NCI-H1694 treated with DMSO at 0.1 percent for 48 hours (cell line): ENCODE results near the gene CSNK1G3.
"Not testable (repeated sequence)": the region's sequence is repeated elsewhere in the genome, so short reads cannot be mapped to it uniquely, and the experiment has no call there.

Experiments used
- DNase-seq: peaks from one replicate; lab custom pipeline; 2025; lab: John Stamatoyannopoulos, UW

CSNK1G3 gene

DNA sequence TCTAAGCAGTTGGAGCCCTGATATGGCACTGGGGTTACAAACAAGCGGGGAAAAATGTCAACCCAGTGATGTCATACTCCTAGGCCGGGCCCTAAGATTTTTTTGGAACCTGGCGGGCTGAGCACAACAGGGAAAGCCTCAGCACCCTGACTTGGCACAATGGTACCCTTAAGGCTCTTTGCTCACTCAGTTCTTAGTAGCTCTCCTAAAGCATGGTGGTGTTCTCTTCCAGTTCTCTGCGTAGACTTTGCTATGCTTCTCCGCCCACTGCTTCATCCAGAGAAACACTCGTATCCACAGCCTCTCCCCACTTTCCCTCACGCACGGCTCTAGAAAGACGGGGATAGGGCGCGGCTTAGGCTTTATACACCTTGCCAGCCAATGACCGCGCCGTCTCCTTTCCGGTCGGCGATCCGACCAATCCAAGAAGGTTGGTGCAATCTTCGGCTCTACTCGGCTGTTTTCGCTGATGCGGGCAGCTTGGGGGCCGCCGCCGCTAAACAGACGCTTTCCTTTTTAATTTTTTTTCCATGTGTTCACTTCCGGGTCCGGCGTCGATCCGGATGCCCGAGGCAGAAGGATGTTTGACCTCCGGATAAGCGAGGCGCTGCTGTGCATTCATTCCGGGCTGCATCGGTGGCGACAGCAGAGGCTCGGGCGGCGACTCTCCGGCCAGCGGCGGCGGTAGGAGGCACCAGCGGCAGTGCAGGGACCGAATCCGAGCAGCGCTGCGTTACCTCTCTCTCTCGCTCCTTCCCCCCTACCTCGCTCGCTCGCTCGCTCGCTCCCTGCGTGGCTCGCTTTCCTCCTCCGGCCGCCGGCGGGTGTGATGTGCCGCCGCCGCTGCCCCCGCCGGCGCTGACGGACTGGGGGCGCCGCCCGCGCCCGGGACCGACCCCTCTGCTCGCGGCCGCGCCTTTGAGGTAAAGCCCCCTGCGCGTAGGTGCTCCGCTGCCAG lies at the start of gene CSNK1G3:
Gene CSNK1G3, plus strand, starts transcription at position 530 of the 958 bp plus-strand sequence. CDS start 33,487 bp downstream, outside the sequence.
- DNase-seq: peak; percentile 92

DNA sequence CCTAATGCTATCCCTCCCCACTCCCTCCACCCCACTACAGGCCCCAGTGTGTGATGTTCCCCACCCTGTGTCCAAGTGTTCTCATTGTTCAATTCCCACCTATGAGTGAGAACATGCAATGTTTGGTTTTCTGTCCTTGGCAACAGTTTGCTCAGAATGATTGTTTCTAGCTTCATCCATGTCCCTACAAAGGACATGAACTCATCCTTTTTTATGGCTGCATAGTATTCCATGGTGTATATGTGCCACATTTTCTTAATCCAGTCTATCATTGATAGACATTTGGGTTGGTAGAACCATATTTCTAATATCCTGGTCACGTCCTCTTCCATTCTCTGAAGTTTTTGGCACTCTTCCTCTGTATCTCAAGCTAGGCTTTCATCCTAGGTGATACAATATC lies 45.1 kb upstream of the CSNK1G3 start:
- DNase-seq: not testable (repeated sequence)

DNA sequence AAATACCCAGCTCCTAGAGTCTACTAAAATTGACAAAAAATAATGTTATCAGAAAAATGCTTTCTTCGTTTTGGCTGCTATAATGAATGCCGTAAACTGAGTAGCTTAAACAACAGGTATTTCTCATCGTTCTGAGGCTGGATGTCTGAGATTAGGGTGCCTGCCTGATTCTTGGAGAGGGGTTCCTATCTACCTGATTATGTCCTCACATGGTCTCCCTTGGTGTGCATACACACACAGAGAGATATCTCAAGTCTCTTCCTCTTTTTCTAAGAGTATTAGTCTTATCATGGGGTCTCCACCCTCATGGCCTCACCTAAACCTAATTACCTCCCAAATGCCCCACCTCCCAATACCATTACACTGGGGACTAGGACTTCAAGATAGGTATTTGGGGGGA lies 40.6 kb upstream of the CSNK1G3 start:
- DNase-seq: no peak

DNA sequence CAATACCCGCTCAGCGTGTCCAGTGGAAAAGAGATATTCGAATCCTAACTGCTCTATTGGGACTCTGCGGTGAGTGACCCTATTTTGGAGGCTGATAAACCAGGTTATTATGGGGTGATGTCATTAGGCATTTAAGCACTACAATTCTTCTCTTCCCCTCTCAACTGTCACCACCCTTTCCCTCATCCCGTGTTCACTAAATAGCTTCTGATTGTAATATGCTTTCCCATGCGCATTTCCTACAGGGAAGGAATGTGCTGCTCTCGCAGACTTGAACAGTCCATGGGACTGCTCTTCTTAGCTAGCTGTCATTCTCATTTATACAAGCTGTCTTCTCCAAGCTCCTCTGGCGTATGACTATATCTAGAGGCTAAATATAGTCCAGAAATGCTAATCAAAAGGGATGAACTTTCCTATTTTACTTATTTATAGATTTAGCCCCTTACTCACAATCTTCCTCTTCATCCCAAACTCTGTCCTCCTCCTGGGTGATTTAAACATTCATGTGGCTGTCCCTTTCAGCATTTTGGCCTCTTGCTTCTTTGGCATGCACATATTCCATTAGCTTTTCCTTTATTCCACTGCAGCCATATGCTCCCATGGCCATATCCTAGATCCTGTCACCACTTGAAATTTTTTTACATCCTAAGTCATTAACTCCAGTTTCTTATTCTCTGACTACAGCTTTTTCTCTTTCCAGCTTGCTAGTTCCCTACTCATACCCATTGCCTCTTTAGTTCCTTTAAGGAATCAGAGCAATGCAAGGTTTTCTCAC lies 39.6 kb upstream of the CSNK1G3 start:
- DNase-seq: no peak

DNA sequence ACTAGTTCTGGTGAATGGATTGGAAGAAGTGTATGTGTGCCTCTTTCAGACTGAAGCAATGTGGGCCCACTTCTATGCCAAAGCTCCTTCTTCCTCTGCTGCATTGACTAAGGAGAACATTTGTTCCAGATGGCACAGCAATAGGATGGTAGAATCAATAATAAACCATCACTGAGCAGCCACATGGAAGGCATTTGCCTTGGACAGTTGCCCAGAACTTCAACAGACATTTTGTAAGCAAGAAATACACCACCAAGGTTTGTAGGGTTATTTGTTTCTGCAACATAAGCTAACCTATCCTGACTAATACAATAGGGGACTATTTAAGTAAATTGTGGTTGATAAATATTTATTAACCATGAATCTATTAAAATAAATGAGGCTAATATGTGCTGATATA lies 37.7 kb upstream of the CSNK1G3 start:
- DNase-seq: peak; percentile 86

DNA sequence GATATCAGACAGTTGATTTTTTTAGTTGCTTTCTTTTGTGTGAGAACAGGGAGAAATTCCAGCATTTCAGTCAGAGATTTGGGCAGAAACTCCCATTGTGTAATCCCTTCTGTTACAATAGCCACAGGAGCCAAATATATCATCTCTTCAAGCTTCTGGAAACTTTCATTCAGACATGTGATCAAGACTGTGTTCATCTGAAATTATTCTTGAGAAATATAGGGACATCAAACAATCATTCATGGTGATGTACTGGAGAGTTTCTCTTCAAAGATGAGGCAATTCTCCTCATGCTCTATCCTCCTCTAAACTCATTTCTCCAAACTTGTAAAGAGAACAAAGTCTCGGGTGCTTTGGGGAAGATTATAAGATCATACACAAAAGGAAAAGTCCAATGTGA lies 35.2 kb upstream of the CSNK1G3 start:
- DNase-seq: no peak

DNA sequence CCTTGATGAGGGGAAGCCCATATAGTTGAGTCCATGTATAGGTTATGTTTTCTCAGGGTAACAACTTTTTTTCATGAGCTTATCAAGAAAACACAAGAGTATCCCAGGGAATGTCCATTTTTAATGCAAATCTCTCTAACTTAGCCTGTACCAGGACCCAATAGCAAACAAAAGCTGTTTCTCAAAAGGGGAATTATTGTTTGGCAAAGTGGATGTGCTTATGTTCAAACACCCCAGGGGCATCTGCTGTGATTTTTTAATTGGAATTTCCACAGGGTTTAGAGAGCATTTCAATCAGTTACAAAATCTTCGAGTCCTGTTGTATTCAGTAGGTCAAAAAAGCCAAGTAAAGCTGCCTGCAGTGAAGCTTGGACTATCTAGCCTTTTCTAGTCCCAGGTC lies 33.4 kb upstream of the CSNK1G3 start:
- DNase-seq: no peak

DNA sequence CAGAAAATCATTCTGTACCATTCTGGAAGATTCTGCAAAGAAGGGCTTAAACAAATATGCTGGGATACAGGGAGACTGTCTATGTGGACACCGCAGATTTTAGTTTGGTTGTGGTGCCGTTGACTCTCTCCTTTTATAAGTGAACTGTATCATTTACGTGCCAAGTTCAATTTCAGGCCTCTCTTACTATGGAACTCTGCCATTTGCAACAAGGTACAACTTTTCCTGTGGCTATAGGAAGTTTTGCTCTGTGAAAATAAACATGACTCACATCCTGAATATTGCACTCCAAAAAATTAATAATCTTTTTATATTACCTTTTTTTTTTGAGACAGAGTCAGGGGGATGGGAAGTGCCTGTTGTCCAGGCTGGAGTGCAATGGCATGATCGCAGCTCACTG lies 29.7 kb upstream of the CSNK1G3 start:
- no peak for DNase-seq

DNA sequence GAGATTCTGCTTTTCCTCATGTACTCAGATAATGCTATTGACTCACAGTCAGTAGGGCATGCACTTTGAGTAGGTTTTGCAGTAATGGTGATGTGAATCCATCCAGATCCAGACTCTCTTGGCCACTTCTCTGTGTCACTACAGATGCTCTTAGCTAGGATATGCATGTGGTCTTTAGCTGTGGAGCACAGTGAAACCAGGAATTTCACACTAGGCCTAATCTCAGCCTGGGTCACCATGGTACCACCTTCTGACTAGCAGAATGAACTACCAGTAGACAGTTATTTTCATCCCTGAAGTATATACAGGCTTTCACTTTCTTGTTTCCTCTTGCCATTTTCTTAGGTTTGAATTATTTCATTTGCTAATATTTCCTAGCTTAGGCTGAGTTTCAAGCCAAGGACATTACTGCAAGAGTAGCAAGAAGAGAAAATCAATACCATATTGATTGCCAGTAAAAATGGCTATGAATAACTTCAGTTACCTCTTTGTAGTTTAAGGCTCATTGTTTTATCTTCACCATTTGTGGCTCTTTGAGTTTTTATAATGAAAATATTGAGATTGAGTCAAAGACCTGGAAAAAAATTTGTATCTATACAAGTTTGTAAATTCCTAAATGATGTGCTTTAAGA lies 28.4 kb upstream of the CSNK1G3 start:
- DNase-seq: no peak

DNA sequence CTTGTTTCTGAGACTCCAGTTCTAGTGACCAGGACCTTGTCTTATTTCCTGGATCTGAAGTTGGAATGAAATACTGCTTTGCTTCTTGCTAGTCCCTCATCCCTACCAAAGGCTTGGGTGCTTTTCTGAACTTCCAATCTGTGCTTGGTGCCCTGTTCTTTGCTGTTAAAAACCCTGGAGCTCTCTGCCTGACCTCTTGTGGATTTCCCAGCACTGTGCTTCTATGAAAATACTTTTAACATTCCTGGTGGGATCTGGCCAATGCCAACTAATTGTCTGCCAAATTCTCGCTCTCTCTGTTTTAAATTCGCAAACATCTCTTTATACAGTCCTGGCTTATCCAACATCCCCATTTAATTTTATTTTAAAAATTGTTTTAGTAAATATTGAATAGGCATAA lies 26.7 kb upstream of the CSNK1G3 start:
- no peak for DNase-seq

DNA sequence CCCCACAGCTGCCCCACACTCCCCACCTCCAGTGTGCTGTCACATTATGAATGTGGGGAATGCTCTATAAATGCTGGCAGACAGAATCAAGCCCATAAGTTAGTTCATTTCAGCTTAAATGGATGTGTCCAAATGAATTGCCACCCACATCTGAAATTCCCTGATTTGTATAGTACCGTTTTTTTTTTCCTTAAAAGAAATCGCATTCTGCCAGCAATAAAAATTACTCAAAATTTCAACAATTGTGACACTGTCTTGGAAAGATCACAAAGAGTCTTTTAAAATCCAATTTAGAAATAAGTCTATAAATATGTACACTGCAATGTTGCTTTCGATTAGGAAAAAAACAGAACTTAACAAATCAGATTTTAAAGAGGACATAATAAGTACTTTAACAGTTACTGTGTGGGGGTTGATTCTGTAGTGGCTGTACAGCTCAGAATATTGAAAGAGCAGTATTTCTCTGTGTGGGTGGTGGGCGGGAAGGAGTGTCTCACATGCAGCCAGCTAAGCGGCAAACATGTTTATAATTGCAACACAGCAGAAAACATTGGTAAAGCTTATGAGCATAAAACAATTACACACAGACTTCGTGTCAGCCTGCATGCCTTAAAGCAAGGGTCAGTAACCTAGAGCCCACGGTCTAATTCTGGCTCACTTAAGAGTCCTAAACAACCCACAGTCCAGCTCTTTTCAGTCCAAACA lies 24.9 kb upstream of the CSNK1G3 start:
- DNase-seq: peak; percentile 7

DNA sequence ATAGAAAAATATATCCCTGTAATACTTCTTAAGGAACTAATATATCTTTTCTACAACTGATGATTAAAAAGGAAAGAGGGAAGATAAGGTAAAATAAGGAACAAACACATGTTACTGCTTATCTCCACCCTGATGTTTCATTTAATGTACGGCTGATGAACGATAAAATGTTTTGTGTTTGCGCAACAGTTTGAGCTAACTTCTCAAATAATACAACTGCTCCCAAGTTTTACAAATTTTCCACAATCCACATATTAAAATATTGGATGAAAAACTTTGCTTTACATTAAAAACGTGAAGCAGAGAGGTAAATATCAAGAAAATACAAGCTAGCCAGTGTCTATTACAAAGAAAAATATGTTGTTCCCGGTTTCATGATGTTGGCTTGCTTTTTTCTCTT lies 21.0 kb upstream of the CSNK1G3 start:
- DNase-seq: no peak

DNA sequence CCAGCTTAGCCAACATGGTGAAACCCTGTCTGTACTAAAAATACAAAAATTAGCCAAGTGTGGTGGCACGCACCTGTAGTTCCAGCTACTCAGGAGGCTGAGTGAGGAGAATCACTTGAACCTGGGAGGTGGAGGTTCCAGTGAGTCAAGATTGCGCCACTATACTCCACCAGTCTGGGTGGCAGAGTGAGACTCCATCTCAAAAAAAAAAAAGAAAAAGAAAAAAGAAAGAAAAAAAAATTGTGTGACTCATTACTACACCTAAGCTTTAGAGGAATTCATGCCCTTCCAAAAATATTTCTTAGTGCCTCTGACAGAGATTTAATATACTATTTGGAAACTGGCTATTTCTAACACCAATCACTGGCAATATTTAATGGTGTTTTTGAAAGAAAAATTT lies 16.8 kb upstream of the CSNK1G3 start:
- DNase-seq: not testable (repeated sequence)

DNA sequence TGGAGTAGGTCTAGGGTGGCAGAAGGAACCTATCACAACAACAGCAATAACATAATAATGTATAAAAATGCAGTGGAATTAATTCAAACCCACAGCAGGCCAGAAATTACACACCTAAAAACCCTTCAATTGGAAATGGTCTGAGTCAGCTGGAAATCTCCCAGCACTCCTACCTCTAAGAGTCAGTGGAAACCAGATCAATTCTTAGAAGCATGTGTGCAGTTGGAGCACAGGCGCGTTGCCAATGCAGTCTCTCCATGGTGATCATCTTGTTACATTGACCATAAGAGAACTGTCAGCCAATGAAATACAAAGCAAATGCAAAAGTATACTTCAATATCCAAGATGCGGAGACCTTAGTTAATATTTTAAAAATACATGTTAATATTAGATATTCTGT lies 15.1 kb upstream of the CSNK1G3 start:
- DNase-seq: no peak

DNA sequence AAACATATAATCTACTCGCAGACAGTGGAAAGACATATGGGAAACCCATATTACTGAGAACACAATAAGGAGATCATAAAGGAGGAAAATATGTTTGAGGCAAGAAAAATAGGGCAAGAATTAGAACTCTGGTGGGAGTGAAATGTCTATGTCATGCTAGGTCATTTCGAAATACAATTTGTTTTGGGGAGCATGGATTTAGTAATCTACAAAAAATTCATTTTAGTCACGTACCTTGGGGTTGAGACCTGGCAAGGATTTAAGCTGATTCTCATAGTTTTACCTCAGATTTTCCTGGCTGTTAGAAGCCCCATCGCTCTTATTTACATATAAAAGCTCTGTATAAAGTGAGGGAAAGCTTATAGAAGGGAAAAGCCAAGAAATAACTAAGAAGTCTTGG lies 11.5 kb upstream of the CSNK1G3 start:
- no peak for DNase-seq

DNA sequence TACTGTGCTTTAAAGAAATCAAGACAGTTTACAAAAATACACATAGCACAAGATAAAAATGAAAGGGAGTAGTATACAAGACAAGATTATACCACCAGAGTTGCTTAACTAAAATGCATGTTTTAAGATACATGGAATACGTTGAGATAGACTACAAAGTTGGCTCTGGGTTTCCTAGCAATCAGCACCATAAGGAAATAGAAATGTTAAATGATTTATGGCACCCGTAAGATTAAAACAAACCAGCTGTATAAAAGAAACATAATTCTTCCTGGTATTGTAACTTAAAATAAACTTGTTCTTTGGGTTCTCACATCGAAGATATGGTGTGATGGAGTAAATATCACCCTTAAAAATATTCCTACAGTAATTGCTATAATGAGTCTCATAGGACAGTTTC lies 9.9 kb upstream of the CSNK1G3 start:
- DNase-seq: no peak

DNA sequence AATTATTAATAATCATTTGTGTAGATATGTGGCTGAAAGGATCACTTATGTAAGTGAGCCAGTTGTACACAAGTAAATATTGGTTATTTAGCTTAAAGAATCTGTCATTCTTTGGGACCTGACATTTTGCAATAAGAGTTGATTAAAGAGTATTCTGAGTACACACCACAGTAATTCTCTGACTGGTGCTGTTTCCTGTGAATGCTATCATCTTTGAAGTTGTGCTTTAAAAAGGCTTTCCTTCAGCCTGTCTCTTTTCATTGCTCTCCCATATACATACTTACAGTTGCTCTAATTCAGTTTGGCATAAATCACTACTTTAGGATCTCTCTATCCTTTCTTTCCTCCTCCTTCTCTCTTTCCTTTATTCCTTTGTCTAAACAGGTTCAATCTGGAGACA lies 8.7 kb upstream of the CSNK1G3 start:
- DNase-seq: no peak

DNA sequence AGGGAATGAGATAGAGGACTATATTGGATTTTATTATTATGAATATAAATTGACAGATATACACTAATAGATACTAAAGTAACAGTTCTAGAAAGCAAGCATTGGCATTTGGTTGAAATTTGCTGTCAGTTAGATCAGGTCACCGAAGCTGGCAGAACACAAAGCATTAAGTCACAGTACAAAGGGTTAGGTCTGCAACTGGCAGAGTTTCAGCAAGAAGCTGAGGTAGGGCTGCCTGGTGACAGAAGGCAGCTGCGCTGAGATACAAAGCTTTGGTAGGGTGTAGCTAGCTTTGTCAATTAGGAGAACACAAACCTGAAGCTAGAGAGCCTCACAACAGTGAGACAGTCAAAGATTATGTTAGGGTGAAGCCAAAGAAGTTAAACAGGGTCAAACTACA lies 6.3 kb upstream of the CSNK1G3 start:
- peak; percentile 47 for DNase-seq

DNA sequence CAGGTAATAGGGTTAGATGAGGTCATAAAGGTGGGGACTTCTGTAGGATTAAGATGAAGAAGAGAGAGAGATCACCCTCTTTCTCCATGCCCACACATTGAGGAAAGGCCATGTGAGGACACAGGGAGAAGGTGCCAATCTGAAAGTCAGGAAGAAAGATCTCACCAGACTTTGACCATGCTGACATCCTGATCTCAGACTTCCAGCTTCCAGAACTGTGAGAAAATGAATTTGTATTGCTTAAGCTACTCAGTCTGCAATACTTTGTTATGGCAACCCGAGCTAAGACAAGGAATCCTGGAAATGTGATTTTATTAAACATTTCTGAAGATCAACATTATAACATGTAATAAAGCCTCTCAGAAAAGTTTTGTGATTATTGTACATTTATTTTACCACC lies 3.5 kb upstream of the CSNK1G3 start:
- no peak for DNase-seq

DNA sequence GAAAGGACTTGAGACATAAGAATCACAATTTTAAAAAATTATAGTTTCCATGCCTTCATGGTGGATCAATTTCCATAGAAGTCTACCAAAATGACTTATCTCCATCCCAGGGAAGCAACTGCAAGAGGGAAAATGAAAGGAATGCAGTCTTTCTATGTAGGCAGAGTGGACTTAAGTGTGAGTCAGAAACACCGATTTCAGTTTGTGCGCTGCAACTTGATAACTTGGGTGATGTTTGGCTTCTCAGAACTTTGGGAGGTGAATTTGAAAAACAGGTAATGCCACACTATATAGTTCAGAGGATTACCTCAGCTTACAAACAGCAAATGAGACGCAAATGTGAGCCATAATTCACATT lies 708 bp upstream of the CSNK1G3 start:
- no peak for DNase-seq

DNA sequence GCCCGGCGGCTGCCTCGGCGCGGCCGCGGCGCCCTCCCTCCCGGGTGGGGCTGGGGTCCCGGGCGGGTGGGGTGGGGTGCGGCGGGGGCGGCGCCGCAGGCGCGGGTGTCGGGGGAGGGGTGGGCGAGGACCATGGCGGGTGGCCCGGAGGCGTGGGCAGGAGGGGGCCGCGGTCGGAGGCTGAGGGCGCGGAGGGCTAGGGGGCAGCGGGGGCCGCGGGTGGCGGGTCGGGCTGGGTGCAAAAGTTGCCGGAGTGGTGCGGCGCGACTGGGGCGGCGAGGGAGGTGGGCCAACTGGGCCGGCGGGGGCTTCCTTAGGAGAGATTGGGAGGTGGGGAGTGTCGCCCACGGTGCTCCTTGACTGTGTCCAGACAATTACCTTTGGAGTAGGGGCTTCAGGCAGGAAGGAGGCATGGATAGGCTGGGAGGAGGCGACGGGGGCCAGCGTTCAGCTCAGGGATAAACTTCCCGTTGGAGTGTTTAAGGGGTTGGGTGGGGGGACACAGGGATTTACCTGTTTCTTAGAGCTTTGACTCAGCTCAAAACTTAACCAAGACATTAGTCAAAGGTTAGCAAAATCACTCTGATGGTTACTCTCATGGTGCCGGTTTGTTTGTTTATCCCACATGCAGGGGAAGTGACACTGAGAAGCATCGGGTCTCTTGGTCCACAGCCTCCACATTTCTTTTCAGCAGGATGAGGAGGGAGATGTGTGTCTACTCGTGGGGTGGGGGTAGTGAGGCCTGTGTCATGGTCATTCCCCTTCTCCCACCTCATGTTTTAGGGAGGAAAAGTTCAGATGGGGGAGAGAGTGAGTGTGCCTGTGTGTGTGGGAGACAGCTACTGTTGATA lies 859 bp downstream of the CSNK1G3 start:
- DNase-seq: no peak
